HEK293 (cell line): ENCODE results near the gene IGSF21.
A peak's percentile ranks its signal among the peaks of the same experiment; 100 is the strongest.

ENCODE experiments used
- CTCF ChIA-PET: fragments of 350-600 bp; formaldehyde crosslinking; extraction: SDS; loops from one replicate; lab custom pipeline; 2021; ENCODE audit warnings: antibody characterized with exemption; lab: Yijun Ruan, JAX
- POLR2A ChIA-PET: fragments of 300-600 bp; formaldehyde crosslinking; extraction: SDS; loops from one replicate; lab custom pipeline; 2020; ENCODE audit warnings: antibody characterized with exemption, inconsistent platforms; lab: Yijun Ruan, JAX
- H3K27ac ChIP-seq: fragments of 200-500 bp; sonication (Bioruptor generic); 2 replicates; pipeline ENCODE4 v1.5.1; 2014; ENCODE audit warnings: low read depth, low read length, control low read depth, inconsistent platforms; ENCODE audit errors: extremely low read depth
- H3K36me3 ChIP-seq, 2 experiments: fragments of 200-500 bp in 1 of 2; sonication (Bioruptor generic) in 1 of 2; 1 replicate in 1 of 2; 2 replicates in 1 of 2; pipeline ENCODE4 v1.5.1; 2014 to 2017; ENCODE audit warnings: inconsistent platforms in 2 of 2, low read length in 2 of 2; ENCODE audit not compliant: control insufficient read depth in 2 of 2, insufficient read depth in 1 of 2
- H3K4me1 ChIP-seq: fragments of 200-500 bp; sonication (Bioruptor generic); 2 replicates; pipeline ENCODE4 v1.5.1; 2014; ENCODE audit warnings: mild to moderate bottlenecking, low read length, inconsistent platforms; ENCODE audit not compliant: control insufficient read depth, insufficient read depth
- H3K4me3 ChIP-seq: 2 replicates; pipeline ENCODE4 v1.5.1; 2011; ENCODE audit warnings: low read depth, mild to moderate bottlenecking, control low read depth, low read length, moderate library complexity
- H3K9me3 ChIP-seq: fragments of 200-500 bp; sonication (Bioruptor generic); 2 replicates; pipeline ENCODE4 v1.5.1; 2014; ENCODE audit warnings: low read depth, low read length, inconsistent platforms; ENCODE audit not compliant: control insufficient read depth, insufficient read depth
- GLIS1 ChIP-seq: fragments of 450-650 bp; formaldehyde crosslinking; IDR thresholded peaks from 2 replicates; pipeline ENCODE4 v1.5.1; 2016; ENCODE audit warnings: missing biosample characterization, missing genetic modification characterization
- PRDM6 ChIP-seq: fragments of 450-650 bp; formaldehyde crosslinking; IDR thresholded peaks from 2 replicates; pipeline ENCODE4 v1.5.1; 2017; ENCODE audit warnings: missing biosample characterization, missing genetic modification characterization
- SETDB1 ChIP-seq: IDR thresholded peaks from one replicate; pipeline ENCODE4 v1.6.1; 2017; ENCODE audit warnings: mild to moderate bottlenecking, low read length, moderate library complexity, mixed read lengths; ENCODE audit not compliant: insufficient read length
- ZBTB48 ChIP-seq: fragments of 450-650 bp; formaldehyde crosslinking; IDR thresholded peaks from 2 replicates; pipeline ENCODE4 v1.5.1; 2016; ENCODE audit warnings: missing biosample characterization, missing genetic modification characterization
- ZIC2 ChIP-seq: fragments of 450-650 bp; formaldehyde crosslinking; IDR thresholded peaks from 2 replicates; pipeline ENCODE4 v1.5.1; 2016; ENCODE audit warnings: missing biosample characterization, missing genetic modification characterization
- ZNF112 ChIP-seq: fragments of 450-650 bp; formaldehyde crosslinking; IDR thresholded peaks from 2 replicates; pipeline ENCODE4 v1.5.0; 2017; ENCODE audit warnings: missing biosample characterization, missing genetic modification characterization
- ZNF121 ChIP-seq: fragments of 450-650 bp; formaldehyde crosslinking; IDR thresholded peaks from 2 replicates; pipeline ENCODE4 v1.5.1; 2016; ENCODE audit warnings: missing biosample characterization, missing genetic modification characterization
- ZNF146 ChIP-seq: fragments of 450-650 bp; formaldehyde crosslinking; IDR thresholded peaks from 2 replicates; pipeline ENCODE4 v1.5.1; 2016; ENCODE audit warnings: missing biosample characterization, missing genetic modification characterization
- ZNF221 ChIP-seq: fragments of 450-650 bp; formaldehyde crosslinking; IDR thresholded peaks from 2 replicates; pipeline ENCODE4 v1.5.1; 2017; ENCODE audit warnings: missing biosample characterization, missing genetic modification characterization, borderline replicate concordance
- ZNF280D ChIP-seq: fragments of 450-650 bp; formaldehyde crosslinking; IDR thresholded peaks from 2 replicates; pipeline ENCODE4 v1.5.1; 2016; ENCODE audit warnings: missing biosample characterization, missing genetic modification characterization
- ZNF341 ChIP-seq: fragments of 450-650 bp; formaldehyde crosslinking; IDR thresholded peaks from 2 replicates; pipeline ENCODE4; 2016; ENCODE audit warnings: low read depth, missing biosample characterization, missing genetic modification characterization
- ZNF398 ChIP-seq: fragments of 450-650 bp; formaldehyde crosslinking; IDR thresholded peaks from 2 replicates; pipeline ENCODE4 v1.5.1; 2017; ENCODE audit warnings: missing biosample characterization, missing genetic modification characterization
- ZNF514 ChIP-seq: fragments of 450-650 bp; formaldehyde crosslinking; IDR thresholded peaks from 2 replicates; pipeline ENCODE4 v1.5.1; 2016; ENCODE audit warnings: missing biosample characterization, missing genetic modification characterization
- ZNF555 ChIP-seq: fragments of 450-650 bp; formaldehyde crosslinking; conservative IDR thresholded peaks from 2 replicates; pipeline ENCODE4 v1.5.1; 2017; ENCODE audit warnings: missing biosample characterization, mild to moderate bottlenecking, missing genetic modification characterization, inconsistent platforms
- ZNF626 ChIP-seq: fragments of 450-650 bp; sonication (Bioruptor Pico); formaldehyde crosslinking; IDR thresholded peaks from 2 replicates; pipeline ENCODE4 v1.5.1; 2018; ENCODE audit warnings: missing biosample characterization, missing genetic modification characterization, inconsistent platforms
- ZNF768 ChIP-seq: fragments of 450-650 bp; formaldehyde crosslinking; IDR thresholded peaks from 2 replicates; pipeline ENCODE4 v1.5.1; 2018; ENCODE audit warnings: missing biosample characterization, mild to moderate bottlenecking, missing genetic modification characterization
- ZNF785 ChIP-seq: fragments of 450-650 bp; formaldehyde crosslinking; IDR thresholded peaks from 2 replicates; pipeline ENCODE4 v1.5.1; 2016; ENCODE audit warnings: missing biosample characterization, missing genetic modification characterization
- ZSCAN4 ChIP-seq: fragments of 450-650 bp; formaldehyde crosslinking; IDR thresholded peaks from 2 replicates; pipeline ENCODE4 v1.5.1; 2017; ENCODE audit warnings: missing biosample characterization, missing genetic modification characterization
- ZXDB ChIP-seq: fragments of 450-650 bp; formaldehyde crosslinking; IDR thresholded peaks from 2 replicates; pipeline ENCODE4 v1.5.1; 2016; ENCODE audit warnings: missing biosample characterization, missing genetic modification characterization

Gene IGSF21

GRCh38 chr1:18340787-18341186, 233.2 kb downstream of the IGSF21 start (continued):
- TF ChIP-seq ZNF398 (tag by site-specific recombination) (no peak), PRDM6 (tag by site-specific recombination) (no peak), ZNF112 (no peak), ZNF626 (tag by site-specific recombination) (no peak), ZBTB48 (tag by site-specific recombination) (no peak), ZNF221 (no peak), ZNF555 (tag by site-specific recombination) (no peak), SETDB1 (no peak), ZNF785 (tag by site-specific recombination) (0 out of 2 replicates have a peak, but pooled peaks have one; percentile 32), ZIC2 (no peak)

- POLR2A ChIA-PET: no interaction called here
These were observed 233.9 kb downstream of the IGSF21 start for GRCh38 chr1:18341291-18342069.

GRCh38 chr1:18342744-18343143, 235.1 kb downstream of the IGSF21 start:
- ChIA-PET POLR2A (no interaction called here), CTCF (no interaction called here)
- H3K4me3 ChIP-seq: no peak overlapping the region
- peaks cover 3% of the 10 kb centered on the region for H3K4me1 ChIP-seq
- no peaks in the 10 kb centered on the region for H3K36me3 ChIP-seq
- H3K9me3 ChIP-seq: no peaks in the 10 kb centered on the region
- no peak for TF ChIP-seq ZNF768 (tag by site-specific recombination)
- 0 out of 2 replicates have a peak, but pooled peaks have one; percentile 12 for TF ChIP-seq ZNF146
- H3K27ac ChIP-seq: no peak overlapping the region

More at GRCh38 chr1:18341291-18342069, 233.9 kb downstream of the IGSF21 start:
- CTCF ChIA-PET: interaction anchor here (0.5 to 1.0 kb wide), 4 partner anchors 39 to 730 kb away, joined by 3 to 4 read pairs (median 3); no protein-coding TSS in a partner anchor
- H3K36me3 ChIP-seq: no peaks in the 10 kb centered on the region
- H3K4me3 ChIP-seq: no peak overlapping the region
- H3K9me3 ChIP-seq: no peaks in the 10 kb centered on the region
- no peak for TF ChIP-seq ZNF341
- 0 out of 2 replicates have a peak, but pooled peaks have one; percentile 20 for TF ChIP-seq GLIS1
- no peak for TF ChIP-seq ZNF121 (tag by site-specific recombination)
- H3K4me1 ChIP-seq: peaks cover 3% of the 10 kb centered on the region
- H3K27ac ChIP-seq: no peak overlapping the region

- Histone ChIP-seq H3K27ac (no peak overlapping the region), H3K4me1 (peaks cover 3% of the 10 kb centered on the region), H3K4me3 (no peak overlapping the region), H3K9me3 (no peaks in the 10 kb centered on the region), H3K36me3 (no peaks in the 10 kb centered on the region)
- POLR2A ChIA-PET: no interaction called here
- CTCF ChIA-PET: interaction anchor here (1.4 to 1.5 kb wide), 2 partner anchors 31 to 232 kb away, joined by 3 to 6 read pairs; no protein-coding TSS in a partner anchor
- no peak for TF ChIP-seq ZNF280D (tag by site-specific recombination)
- TF ChIP-seq ZNF514 (tag by site-specific recombination): no peak
- no peak for TF ChIP-seq ZSCAN4 (tag by site-specific recombination)
- TF ChIP-seq ZXDB (tag by site-specific recombination): no peak
These were observed 236.0 kb downstream of the IGSF21 start for GRCh38 chr1:18343581-18343980.
